Neutrophil (primary cell): ENCODE measurements around the gene NUB1.

ENCODE experiments used
- H3K27ac ChIP-seq: fragments of 200-600 bp; sonication (generic); 2 replicates; pipeline ENCODE4 v1.5.1; 2016; ENCODE audit warnings: mild to moderate bottlenecking, moderate library complexity
- H3K27me3 ChIP-seq: fragments of 200-600 bp; sonication (generic); 2 replicates; pipeline ENCODE4 v1.6.0; 2016; ENCODE audit warnings: mild to moderate bottlenecking
- H3K36me3 ChIP-seq: fragments of 200-600 bp; sonication (generic); 2 replicates; pipeline ENCODE4 v1.5.1; 2017
- H3K4me1 ChIP-seq, 2 experiments: fragments of 200-600 bp in 1 of 2; sonication (generic) in 1 of 2; 1 replicate in 1 of 2; 2 replicates in 1 of 2; pipeline versions ENCODE4 v1.5.1 to v1.6.1; 2013 to 2016; ENCODE audit warnings: low read depth in 1 of 2, low read length in 1 of 2, mild to moderate bottlenecking in 1 of 2, moderate library complexity in 1 of 2; ENCODE audit not compliant: control insufficient read depth in 1 of 2, insufficient read depth in 1 of 2
- H3K4me3 ChIP-seq, 2 experiments: fragments of 200-600 bp in 1 of 2; sonication (generic) in 1 of 2; 1 replicate in 1 of 2; 2 replicates in 1 of 2; pipeline ENCODE4 v1.5.1; 2013 to 2016; ENCODE audit warnings: low read depth in 1 of 2, low read length in 1 of 2, mild to moderate bottlenecking in 1 of 2, moderate library complexity in 1 of 2
- H3K9me3 ChIP-seq: fragments of 200-600 bp; sonication (generic); 2 replicates; pipeline ENCODE4 v1.5.1; 2016
- TF ChIP-seq, protein P1 (sequence below): fragments of 200-600 bp; sonication (generic); IDR thresholded peaks from 2 replicates; pipeline ENCODE4 v1.5.1; 2016; ENCODE audit warnings: antibody characterized with exemption

NUB1 gene

DNA sequence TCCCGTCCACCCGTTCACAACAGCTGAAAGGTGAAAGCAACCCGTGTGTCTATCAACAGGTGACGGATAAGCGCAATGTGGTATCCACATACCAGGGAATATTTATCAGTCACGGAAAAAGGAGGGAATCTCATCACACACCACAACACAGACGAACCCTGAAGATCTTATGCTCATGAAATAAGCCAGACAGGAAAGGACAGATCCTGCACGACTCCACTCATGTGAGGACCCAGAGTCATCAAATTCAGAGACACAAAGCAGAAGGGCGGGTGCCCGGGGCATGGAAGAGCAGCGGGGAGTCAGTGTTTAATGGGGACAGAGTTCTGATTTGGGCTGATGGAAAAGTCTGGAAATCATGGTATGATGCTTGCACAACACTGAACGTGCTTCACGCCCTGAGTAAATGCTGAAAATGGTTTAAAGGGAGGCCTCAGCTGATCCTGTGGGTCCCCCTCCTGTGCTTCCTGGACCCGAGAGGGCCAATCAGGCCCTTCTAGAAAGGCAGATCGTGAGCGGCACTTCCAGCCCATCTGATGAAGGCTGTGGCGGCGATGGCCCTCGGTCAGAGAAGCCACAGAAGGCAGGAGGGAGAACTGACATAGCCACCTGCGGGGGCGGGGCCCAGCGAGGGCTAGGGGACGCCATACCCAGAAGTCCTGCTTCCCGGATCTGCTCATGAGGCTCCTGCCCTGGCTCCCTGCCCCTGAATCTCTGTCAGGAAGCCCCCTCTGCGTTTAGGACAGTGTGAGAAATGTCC is 49.2 kb downstream of the NUB1 start:
- H3K36me3 ChIP-seq, result no peaks in the 10 kb centered on the region
- no peak overlapping the region for H3K4me3 ChIP-seq
- no peaks in the 10 kb centered on the region for H3K4me1 ChIP-seq
- H3K27me3 ChIP-seq, result peaks cover 22% of the 10 kb centered on the region
- TF ChIP-seq, protein P1, sequence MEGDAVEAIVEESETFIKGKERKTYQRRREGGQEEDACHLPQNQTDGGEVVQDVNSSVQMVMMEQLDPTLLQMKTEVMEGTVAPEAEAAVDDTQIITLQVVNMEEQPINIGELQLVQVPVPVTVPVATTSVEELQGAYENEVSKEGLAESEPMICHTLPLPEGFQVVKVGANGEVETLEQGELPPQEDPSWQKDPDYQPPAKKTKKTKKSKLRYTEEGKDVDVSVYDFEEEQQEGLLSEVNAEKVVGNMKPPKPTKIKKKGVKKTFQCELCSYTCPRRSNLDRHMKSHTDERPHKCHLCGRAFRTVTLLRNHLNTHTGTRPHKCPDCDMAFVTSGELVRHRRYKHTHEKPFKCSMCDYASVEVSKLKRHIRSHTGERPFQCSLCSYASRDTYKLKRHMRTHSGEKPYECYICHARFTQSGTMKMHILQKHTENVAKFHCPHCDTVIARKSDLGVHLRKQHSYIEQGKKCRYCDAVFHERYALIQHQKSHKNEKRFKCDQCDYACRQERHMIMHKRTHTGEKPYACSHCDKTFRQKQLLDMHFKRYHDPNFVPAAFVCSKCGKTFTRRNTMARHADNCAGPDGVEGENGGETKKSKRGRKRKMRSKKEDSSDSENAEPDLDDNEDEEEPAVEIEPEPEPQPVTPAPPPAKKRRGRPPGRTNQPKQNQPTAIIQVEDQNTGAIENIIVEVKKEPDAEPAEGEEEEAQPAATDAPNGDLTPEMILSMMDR, result no peak
- no peaks in the 10 kb centered on the region for H3K9me3 ChIP-seq
- H3K27ac ChIP-seq, result no peak overlapping the region

- no peak overlapping the region for H3K4me3 ChIP-seq
- no peak overlapping the region for H3K27ac ChIP-seq
- H3K9me3 ChIP-seq, result no peaks in the 10 kb centered on the region
- TF ChIP-seq, protein P1, result no peak
- H3K4me1 ChIP-seq, result no peaks in the 10 kb centered on the region
- no peaks in the 10 kb centered on the region for H3K36me3 ChIP-seq
- peaks cover 22% of the 10 kb centered on the region for H3K27me3 ChIP-seq
Measured at GRCh38 chr7:151391358-151391730, 49.7 kb downstream of the NUB1 start.

- no peaks in the 10 kb centered on the region for H3K36me3 ChIP-seq
- H3K4me3 ChIP-seq, result no peak overlapping the region
- peaks cover 22% of the 10 kb centered on the region for H3K27me3 ChIP-seq
- H3K27ac ChIP-seq, result no peak overlapping the region
- TF ChIP-seq, protein P1, result no peak
- no peaks in the 10 kb centered on the region for H3K9me3 ChIP-seq
- no peaks in the 10 kb centered on the region for H3K4me1 ChIP-seq
Measured at GRCh38 chr7:151392002-151392401, 50.4 kb downstream of the NUB1 start.

GRCh38 chr7:151392426-151392825 is 50.8 kb downstream of the NUB1 start:
- Histone ChIP-seq H3K27ac (no peak overlapping the region), H3K4me3 (no peak overlapping the region), H3K4me1 (no peaks in the 10 kb centered on the region), H3K9me3 (no peaks in the 10 kb centered on the region), H3K36me3 (no peaks in the 10 kb centered on the region), H3K27me3 (peaks cover 22% of the 10 kb centered on the region)
- TF ChIP-seq, protein P1, result no peak

DNA sequence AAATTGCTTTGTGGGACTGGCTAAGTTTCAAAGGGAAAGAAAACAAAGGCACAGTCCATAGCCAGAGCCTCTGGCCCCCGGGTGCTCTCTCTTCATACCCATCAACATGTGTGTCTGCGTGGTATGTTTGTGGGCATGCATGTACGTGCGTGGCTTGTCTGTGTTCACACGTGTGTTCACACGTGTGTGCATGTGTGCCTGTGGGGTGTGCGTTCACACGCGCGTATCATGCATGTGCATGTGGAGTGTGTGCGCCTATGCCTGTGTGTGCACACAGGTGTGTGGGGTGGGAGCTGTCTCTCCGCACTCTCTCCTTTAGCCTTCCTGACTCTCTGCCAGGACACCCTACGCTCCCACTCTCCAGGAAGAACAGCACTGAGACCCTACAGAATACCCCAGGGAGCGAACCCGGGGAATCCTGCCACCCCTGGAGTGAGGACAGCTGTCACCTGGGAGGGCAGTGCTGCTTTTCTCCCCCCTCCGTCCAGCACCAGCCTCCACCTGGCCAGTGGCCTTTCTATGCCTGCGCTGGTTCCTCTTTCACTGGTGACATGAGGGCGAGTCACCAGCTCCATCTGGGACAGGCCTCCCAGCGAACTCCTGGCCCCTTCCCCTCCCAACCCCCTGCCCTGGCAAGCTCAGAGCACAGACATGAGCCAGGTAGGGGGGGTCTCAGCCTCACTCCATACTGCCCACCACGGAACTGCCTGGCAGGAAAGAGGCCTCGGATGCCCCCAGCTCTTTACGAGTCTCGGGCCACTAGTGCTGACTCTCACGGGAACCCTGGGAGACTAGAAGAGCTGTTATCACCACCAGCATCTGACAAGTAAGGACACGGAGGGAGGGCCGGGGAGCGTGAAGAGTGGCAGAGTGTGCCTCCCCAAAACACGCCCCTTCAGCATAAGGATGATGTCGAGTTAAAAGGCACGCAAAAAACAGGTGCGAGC is 51.7 kb downstream of the NUB1 start:
- Histone ChIP-seq H3K4me1 (no peaks in the 10 kb centered on the region), H3K4me3 (no peak overlapping the region)
- TF ChIP-seq, protein P1, result no peak

More for the DNA sequence above, 51.7 kb downstream of the NUB1 start:
- no peaks in the 10 kb centered on the region for H3K36me3 ChIP-seq
- H3K27ac ChIP-seq, result no peak overlapping the region
- H3K9me3 ChIP-seq, result no peaks in the 10 kb centered on the region
- peaks cover 22% of the 10 kb centered on the region for H3K27me3 ChIP-seq
